HG02798 (cell line): Measurements from ENCODE around the gene EMILIN2.
"Not testable (repeated sequence)": the region's sequence is repeated elsewhere in the genome, so short reads cannot be mapped to it uniquely, and the experiment has no call there.

Experiments
- ATAC-seq: cut with Tn5 transposase; IDR thresholded peaks from one replicate; pipeline ENCODE4 v1.9.1; 2021; ENCODE audit warnings: mild to moderate bottlenecking; ENCODE audit not compliant: unreplicated experiment, poor library complexity

Gene EMILIN2

GRCh38 chr18:2912357-2913299, 65.8 kb downstream of the EMILIN2 start:
- no peak for ATAC-seq

GRCh38 chr18:2913398-2914005, 66.7 kb downstream of the EMILIN2 start:
- no peak for ATAC-seq

- ATAC-seq: no peak
These were observed 67.5 kb downstream of the EMILIN2 start for GRCh38 chr18:2914185-2914880.

GRCh38 chr18:2914881-2915240, 68.1 kb downstream of the EMILIN2 start:
- no peak for ATAC-seq

GRCh38 chr18:2915486-2915885, 68.7 kb downstream of the EMILIN2 start:
- not testable (repeated sequence) for ATAC-seq

GRCh38 chr18:2916184-2916583, 69.4 kb downstream of the EMILIN2 start:
- no peak for ATAC-seq

GRCh38 chr18:2917259-2918047, 70.6 kb downstream of the EMILIN2 start:
- no peak for ATAC-seq

- ATAC-seq: no peak
These were observed 72.2 kb downstream of the EMILIN2 start for GRCh38 chr18:2918761-2919550.

- no peak for ATAC-seq
These were observed 72.8 kb downstream of the EMILIN2 start for GRCh38 chr18:2919600-2919999.

GRCh38 chr18:2920027-2920426, 73.2 kb downstream of the EMILIN2 start:
- no peak for ATAC-seq

- no peak for ATAC-seq
These were observed 73.9 kb downstream of the EMILIN2 start for GRCh38 chr18:2920546-2921343.

GRCh38 chr18:2921778-2922177, 75.0 kb downstream of the EMILIN2 start:
- ATAC-seq: no peak

- ATAC-seq: no peak
These were observed 76.7 kb downstream of the EMILIN2 start for GRCh38 chr18:2923464-2923863.

- no peak for ATAC-seq
These were observed 78.1 kb downstream of the EMILIN2 start for GRCh38 chr18:2924920-2925319.

GRCh38 chr18:2926528-2926927, 79.7 kb downstream of the EMILIN2 start:
- ATAC-seq: no peak

- no peak for ATAC-seq
These were observed 80.9 kb downstream of the EMILIN2 start for GRCh38 chr18:2927745-2928144.

GRCh38 chr18:2932247-2933181, 85.7 kb downstream of the EMILIN2 start:
- ATAC-seq: no peak

- no peak for ATAC-seq
These were observed 87.2 kb downstream of the EMILIN2 start for GRCh38 chr18:2933995-2934394.
